CD4-positive, alpha-beta T cell treated with Interleukin-12 subunit alpha and Interleukin-12 subunit beta, for 1 hour (primary cell): ENCODE data around the gene TRIP11.

Experiments used
- DNase-seq: peaks from one replicate; pipeline ENCODE4 v3.0.0-alpha.2; 2020

Gene TRIP11

DNA sequence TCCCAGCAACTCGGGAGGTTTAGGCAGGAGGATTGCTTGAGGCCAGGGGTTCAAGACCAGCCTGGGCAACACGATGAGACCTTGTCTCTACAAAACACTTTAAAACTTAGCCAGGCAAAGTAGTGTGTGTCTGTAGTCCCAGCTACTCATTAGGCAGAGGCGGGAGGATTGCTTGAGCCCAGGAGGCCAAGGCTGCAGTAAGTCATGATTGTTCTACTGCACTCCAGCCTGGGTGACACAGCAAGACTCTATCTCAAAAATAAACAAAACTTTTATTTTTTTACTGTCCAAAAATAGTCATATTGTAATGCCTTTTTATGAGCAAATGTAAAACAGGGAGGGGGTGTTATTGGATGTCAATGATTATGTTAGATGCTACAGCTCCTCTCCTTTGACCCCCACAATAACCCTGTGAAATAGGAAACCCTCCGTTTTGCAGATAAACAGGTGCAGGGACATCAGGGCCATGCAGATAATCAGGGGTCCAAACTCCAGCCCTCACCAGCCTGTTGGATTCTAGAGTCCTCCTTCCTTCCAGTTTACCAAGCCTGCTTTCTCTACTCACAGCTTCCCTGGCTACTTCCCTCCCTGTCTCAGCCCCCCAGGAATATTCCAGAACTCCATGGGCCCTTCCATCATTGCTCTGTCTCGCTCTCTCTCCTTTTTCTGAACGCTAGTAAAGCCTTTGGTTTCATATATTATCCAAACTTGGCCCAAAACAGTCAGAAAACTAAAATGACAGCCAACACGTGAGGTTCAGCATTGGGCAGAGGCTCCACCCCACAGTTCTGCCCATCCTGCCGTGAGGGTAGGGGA, 86.5 kb downstream of the TRIP11 start:
- no peak for DNase-seq

DNA sequence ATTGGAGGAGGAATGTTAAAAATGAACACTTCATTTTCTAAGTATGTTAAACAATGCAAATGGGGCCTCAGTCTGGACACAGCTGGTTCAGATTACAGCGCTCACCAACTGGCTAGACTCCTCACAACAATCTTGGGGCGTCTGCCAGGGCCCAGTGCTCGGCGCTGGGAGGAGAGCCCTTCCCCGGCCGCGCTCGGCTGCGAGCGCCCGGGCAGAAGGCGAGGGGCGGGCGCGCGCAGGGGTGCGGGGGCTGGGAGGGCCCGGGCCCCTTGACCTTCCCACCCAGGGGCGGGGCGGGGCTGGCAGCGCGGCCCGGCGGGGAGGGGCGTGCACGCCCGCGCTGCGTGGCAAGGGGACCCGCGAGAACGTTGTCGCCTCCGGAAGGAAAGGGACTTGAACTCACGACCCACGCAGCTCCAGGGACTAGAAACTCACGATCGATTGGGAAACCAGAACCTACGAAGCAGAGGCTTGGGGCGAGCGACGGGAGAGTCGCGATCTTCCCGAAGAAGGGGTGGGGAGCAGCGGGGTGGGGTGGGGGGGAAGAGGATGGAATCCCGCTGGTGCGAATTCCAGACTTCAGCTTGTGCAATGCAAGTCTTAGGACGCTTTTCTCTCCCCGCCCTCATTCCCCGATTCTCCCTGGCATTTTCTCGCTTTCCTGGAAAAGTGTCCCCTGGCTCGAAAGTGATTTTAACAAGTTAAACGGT, 92.2 kb downstream of the TRIP11 start, which contains the start of gene FBLN5:
FBLN5 (minus strand) TSS at position 220 of the 710 bp plus-strand sequence. CDS start 465 bp downstream, outside the sequence.
- peak; percentile 32 for DNase-seq

DNA sequence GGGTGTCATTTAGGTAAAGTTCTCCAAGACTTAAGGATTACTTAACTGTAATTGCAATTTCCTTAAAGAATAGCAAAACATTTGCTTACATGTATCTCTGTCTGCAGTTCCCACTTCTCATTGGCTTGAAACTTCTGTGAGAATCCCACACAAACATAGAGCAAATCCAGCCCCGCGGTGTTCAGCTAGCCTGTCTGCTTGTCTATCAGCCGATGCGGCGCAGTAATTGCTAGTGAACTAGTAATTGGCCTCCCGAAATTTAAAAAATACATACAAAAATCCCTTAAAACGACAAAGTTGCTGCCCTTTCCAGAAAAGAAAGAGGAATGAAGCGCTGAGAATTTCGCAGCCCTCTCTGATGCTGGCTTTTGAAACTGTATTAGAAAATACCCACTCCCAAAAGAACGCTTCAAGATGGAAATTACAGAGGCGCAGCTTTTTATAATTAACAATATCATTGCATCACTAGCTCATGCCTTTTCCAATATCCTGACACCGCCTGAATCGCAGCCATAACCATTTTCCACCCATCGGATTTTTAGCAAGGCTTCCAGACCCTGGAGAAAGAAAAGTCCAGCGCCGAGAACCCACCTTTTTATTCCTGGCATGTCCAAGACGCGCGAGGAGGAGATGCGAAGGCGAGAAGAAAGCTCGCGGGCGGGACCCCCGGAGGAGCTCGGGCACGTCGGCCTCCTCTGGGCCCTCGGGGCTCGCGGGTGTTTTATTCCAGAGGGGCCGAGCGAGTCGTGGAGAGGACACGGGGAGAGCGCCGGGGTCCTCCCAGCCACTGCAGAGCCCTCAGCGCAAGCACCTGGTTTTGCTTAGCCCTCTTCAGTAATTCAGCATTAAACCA, 93.0 kb downstream of the TRIP11 start:
- no peak for DNase-seq

DNA sequence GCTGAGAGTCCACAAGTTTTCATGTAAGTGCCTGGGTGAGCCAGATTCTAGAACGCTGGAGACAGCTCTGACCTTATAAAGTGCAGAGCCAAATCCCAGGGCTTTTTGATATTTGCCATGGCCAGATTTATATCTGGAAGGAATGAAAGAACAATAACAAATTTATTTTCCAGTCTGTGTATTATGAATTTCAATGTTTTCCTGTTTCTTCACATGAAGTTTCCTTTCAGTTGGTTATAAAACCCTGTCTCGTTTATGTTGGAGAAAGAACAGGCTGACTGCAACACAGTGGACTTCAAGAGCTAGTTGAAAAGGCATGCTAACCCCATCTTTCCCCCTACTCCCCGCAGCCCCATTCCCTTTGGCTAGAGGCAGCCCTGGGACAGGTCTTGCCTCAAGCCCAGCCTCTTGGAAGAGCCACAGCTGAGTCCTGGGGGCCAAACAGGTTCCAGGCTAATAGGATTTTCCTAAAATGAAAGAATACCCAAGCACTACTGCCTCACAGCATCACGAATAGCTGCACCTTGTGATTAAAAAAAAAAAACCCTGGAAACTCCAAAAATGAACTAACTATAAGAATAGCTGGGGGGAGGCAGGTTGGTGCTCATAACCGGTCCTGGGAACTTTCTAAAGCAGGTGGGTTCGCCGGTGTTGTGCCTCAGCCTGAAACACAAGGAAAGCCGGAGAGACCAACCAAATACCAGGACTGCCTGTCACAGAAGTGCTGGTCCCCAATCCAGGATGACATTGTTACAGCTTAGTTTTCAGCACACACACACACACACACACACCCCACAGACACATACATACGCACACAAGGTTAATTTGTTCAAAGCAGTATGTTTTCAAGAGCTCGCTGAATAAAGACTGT, 93.9 kb downstream of the TRIP11 start:
- DNase-seq: no peak

DNA sequence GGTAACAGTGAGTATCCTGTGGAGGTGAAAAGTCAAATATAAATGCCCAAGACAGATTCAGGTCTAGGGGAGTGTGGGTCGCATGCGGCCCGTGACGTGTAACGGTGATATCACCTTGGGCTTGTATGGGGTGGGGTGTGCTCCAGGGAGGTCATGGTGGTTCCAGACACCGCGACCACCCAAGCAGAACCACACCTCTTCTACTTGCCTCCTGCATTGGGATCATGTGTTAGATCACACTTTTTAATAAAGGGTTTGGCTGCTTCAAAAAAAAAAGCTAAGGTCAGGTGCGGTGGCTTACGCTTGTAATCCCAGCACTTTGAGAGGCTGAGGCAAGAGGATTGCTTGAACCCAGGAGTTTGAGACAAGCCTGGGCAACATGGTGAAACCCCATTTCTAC, 96.9 kb downstream of the TRIP11 start:
- DNase-seq: no peak

DNA sequence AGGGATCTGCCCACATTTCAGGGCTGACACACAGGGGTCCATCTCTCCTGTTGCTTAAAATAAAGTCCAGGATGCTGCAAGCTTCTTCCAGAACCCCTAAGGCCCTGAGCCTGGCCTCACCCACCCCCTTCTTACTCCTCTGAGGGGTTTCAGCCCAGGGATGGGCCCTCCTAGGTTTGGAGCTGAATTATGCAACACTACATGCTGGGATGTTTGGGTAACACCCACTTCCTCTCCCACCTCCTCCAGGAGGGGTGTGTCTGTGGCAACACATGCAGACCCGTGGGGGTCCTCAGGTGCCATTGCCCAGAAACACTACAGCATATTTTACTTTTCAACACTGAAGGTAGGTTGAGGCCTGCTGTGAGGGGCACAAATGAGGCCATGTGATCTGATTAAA, 97.7 kb downstream of the TRIP11 start:
- no peak for DNase-seq

DNA sequence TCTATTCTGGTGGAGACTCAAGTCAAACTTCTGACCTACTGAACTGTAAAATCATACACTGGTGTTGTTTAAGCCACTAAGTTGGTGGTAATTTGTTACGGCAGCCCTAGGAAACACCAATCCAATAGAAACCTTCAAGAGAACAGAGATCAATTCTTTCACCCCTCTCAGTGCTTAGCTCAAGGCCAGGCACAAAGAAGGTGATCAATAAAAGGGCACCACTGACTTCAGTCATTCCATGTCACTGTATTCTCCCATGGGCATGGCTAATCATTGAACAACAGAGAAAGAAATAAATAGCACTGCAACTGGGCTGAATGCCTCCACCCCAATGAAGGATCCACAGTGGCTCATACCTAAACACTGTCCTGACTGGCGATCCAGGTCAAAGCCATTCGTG, 99.7 kb downstream of the TRIP11 start:
- DNase-seq: no peak

DNA sequence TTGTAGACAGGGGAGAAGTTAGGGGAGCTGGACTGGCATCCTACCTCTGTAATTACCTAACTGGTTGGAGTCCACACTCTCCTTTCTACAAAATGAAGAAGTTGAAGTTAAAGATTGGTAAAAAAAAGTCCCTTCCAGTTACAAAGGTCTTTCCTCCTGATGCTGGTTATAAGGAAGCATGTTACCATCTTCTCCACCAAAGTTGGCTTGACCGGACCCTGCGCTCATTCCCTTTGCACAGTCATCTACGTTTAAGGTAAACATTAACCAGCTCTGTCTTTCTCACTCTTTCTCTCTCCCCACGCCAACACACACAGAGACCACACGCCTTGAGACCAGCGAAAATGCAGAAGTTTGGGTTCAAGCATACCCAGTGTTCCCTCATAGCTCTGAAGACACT, 104.3 kb downstream of the TRIP11 start:
- no peak for DNase-seq

DNA sequence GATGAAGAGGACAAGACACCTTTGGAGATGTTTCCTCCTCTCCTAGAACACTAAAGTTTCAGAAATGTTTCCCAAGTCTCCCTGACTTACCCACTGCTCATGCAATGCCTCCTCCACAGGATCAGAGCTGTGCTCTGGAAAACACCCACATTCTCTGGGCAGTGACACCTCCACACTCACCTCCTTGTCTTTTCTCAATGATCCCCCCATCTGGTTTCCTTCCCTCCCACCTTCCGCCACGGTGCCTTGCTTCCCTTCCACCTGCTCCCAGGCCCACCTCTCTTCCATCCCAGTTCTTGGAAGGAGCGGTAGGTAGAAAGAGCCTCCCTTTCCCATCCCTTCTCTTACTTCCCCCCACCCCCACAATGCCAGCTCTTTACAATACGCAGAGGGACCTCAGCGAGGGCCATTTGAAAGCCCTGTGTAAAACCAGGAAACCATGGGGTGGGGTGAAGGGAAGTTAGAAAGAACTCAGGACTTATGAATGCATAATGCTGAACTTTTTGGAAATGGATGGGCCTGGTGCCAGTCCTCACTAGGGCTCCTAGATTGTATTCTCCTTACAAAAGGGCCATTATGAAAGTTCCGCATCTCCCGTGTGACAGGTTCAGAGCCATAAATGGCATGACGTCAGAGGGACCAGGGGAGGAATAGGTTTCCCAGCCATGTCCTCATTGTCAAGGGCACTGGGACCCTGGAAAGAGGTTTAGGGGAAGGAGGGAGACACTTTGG, 105.1 kb downstream of the TRIP11 start:
- no peak for DNase-seq

DNA sequence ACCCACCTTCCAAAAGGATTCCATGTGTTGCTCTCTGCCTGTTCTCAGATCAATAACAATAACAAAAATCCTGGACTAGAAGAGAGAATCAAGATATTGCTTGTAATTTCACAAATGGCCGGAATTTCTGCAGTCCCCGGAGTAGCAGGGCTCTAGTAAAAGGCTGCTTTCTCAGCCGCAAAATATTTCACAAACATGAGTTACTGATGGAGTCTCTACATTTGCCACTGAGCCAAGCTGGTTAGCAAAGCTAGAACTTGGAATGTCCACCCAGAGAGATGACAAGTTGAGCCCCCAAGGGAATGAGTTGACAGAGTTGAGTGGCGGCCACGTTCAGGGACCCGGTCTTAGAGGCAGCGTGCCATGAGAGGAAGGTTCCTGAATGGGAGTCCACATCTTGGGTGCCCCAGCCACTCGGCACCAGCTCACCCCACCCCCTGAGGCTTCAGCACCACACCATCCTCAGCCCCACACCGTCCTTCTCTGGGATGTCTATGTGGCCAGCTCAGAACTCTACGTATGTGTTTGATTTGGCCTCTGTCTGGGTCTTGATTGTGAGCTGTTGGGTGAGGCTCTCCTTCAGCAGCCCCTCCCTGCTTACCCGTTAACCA, 108.3 kb downstream of the TRIP11 start:
- no peak for DNase-seq

DNA sequence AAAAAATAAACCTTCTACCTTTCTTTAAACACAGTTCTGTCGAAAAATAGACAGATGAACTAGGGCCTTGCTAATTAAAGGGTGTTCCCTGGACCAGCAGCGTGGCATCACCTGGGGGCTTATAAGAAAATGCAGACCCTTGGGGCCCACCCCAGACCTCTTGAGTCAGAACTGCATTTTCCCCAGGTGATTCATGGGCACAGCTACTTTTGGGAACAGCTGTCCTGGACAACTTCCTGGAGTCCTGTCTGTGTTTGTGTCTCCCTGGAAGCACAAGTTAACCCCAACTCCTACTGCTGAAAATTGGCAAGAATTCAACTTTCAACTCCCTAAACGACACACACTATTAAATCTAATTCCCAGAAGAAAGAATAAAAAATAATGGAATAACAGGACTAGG, 110.2 kb downstream of the TRIP11 start:
- no peak for DNase-seq

DNA sequence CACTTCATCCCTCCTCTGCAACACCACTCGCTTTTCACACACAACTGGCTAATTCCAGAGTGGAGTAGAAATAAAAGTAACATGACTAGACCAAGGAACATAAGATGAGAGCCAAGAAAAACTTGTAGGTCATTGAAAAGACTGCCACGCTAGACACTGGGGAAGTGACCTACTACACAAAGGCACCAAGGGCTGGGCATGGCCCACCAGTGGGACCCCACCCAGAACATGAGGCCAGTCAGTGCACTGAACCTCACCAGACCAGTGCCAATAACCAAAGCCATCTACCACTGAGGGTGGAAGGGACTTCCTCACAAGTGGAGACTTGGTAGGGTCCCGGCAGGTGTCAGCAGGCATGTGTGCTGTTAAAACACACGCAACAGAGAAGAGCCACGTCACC, 112.1 kb downstream of the TRIP11 start:
- DNase-seq: no peak

DNA sequence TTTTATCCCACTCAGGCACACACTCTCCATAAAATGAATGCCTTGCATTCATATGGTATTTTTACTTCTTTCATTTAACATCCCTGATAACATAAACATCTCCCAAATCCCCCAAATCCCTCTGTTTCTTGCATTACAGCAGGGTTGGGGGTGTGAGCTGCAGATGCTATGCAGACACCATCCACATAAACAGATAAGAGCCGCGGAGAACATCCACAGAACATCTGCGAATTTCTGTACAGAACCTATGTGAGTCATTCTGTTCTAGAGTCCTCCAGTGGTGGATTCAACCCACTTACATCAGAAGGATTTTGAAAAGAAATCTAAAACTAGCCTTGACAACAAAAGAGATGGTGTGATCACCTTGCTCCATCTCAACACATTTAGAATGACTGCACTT, 112.7 kb downstream of the TRIP11 start:
- no peak for DNase-seq

DNA sequence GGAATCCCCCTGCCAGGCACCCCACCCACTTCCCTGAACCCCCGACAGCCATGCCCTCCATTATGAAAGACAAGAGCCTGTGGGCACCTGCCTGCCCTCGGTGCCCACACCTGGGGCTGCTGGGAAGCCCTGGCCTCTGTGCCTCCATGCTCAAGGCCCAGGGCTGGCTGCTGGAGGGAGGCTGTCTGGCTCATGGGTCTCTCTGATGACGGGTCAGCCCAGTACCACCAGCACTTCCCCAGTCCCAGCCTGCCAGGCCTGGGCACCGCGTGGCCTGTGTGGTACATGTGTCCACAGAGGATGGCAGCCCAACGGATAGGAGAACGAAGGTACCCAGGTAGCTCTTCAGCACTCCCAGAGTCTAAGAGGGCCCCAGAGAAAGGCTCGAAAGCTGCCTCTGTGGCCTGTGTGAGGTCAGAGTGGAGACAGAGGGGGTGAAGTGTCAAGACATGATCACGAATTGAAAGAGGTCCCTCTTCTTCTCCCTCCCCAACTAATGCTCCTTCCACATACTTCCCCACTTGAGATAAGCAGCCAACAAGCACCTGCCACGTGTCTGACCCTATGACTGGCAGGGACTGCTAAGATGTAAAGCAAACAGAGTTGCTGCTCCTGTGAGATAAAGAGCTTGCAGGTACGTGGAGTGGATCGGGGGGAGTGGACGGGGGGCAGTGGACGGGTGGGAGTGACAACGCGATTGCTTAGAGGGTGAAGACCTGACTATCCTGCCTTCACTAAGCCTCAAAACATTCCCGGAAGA, 113.5 kb downstream of the TRIP11 start:
- no peak for DNase-seq

DNA sequence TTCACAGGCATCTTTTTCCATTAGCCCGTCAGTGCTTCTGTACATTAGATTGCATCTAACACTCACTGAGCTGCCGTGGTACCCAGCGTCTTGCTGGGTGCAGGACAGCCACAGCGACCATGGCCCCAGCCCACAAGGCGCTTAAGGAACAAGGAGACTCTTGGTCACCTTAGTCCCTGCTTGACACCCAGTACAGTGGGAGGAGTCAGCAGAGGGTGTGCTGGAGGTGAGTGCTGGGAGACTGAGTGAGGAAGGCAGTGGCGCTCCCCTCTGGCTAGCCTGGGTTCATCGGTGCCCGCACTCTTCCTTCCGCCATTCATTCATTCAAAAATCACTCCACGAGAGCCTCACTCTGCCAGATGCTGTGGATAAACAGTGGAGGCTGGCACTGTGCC, 114.1 kb downstream of the TRIP11 start:
- no peak for DNase-seq

DNA sequence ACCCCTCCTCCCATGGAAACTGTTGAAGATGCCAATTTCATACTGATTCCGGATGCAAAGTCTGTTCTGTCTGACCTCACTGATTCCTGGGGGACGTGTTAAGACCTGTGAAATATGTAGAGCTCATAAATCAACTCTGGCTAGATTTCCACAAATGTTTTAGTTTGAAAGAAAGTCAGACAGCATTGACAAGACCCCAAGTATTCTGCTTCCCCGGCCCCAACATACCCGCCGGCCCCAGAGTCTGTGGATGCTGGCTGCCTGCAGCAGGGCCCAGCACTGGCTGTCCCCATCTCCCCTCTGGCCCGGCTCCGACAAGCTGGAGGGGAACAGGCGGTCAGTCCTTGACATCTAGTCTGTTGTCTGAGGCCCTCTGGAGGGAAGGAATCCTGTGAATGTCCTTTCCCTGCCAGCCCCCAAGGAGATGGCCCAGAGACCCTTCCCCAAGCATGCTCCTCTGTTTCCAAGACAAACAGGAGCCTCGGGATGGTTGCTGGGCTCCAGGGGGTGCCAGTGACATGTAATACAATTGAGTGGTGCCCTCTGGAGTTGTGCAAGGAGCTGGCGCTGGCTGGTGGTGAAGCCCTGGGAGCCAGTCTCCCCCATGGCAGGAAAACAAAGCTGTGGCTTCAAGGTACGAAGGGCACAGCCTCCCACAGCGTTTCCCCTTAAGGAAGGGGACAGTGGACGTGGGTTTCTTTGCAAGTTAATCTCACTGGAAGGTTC, 114.7 kb downstream of the TRIP11 start:
- DNase-seq: no peak

DNA sequence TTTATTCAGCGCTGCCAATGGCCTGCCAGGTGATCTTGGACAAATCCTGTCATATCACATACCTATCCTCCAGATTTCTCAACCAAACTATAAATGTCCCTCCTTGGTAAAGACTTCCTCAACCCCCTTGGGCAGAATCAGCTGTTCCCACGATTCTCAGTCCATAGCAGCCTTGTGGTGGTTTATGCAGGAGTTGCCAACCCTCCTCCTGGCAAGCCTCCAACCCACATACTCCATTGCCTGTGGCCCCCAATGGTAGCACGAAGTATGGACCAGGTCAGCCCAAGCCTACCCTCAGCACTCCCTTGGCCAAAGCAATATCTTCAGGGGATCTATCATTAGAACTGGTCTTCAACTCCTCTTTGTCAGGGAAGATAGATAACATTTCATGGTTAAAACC, 119.3 kb downstream of the TRIP11 start:
- no peak for DNase-seq

DNA sequence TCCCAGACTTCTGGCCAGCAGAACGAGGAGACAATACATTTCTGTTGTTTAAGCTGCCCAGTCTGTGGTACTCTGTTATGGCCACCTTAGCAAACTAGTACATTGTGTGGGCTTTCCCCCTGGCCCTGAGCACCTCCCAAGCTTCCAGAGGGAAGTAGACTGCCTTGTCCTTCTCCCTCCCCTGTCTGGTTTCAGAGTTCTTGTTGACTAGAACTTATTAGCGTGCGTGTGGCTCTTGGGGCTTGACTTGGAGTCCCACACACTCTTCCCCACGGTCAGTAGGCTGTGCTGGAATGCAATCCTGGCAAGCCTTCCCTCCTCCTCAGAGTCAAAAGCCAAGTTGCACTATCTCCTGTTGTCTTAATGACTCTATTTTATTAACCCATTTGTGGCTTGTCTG, 120.0 kb downstream of the TRIP11 start:
- no peak for DNase-seq

DNA sequence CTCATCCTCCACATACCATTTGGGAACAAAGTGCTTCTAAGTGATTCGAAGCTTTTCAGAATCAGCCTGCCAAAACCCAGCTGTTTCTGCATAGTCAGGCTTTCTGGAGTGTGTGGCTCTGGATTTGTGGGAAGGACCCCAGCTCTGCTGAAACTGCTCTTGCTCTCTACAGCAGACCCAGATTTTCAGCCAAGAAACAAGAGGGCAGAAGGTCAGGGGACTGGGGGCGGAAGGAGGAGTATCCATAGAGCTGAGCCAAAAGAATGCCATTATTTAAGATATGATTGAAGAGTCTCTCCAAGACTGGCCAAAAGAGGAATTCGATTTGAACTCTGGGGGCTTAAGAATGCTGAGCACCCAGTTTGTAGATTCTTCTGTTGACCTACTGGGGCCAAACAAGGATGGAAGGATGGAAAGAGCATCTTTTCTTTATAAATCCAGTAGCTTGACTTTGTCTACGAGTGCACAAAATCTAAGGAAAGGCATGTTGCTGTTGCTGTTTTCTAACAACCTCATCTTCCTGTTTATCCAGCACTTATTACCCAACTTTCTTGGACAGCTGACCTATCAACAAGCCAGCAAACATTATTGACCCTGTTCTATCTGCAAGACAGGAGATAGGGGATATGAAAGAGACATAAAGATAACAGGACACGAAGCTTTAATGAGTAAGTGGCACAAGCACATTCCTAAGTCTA, 121.5 kb downstream of the TRIP11 start:
- no peak for DNase-seq
